Glutamatergic neuron (in vitro differentiated cells): ENCODE measurements around the gene RNASEH1. TPM values are rescaled to one million over a fixed set of nuclear protein-coding genes. Genes with fewer than 3 reads are reported as not detected.
"Not testable (repeated sequence)": the region's sequence is repeated elsewhere in the genome, so short reads cannot be mapped to it uniquely, and the experiment has no call there.

Experiments used
- DNase-seq: peaks from one replicate; pipeline ENCODE4 v3.0.0; 2022
- H3K27ac Mint-ChIP-seq: one replicate; pipeline ENCODE4 v1.8.0; 2020; ENCODE audit warnings: mild to moderate bottlenecking, mixed read lengths, inconsistent platforms; ENCODE audit not compliant: unreplicated experiment
- H3K27me3 Mint-ChIP-seq: one replicate; pipeline ENCODE4 v1.8.0; 2020; ENCODE audit warnings: mild to moderate bottlenecking, moderate library complexity, mixed read lengths, inconsistent platforms; ENCODE audit not compliant: unreplicated experiment
- H3K36me3 Mint-ChIP-seq: one replicate; pipeline ENCODE4 v1.8.0; 2020; ENCODE audit warnings: mild to moderate bottlenecking, mixed read lengths, inconsistent platforms; ENCODE audit not compliant: unreplicated experiment
- H3K4me1 Mint-ChIP-seq: one replicate; pipeline ENCODE4 v1.8.0; 2020; ENCODE audit warnings: mild to moderate bottlenecking, low read depth, mixed read lengths, inconsistent platforms; ENCODE audit not compliant: unreplicated experiment
- H3K4me3 Mint-ChIP-seq: one replicate; pipeline ENCODE4 v1.8.0; 2020; ENCODE audit warnings: mild to moderate bottlenecking, mixed read lengths, inconsistent platforms; ENCODE audit not compliant: unreplicated experiment
- H3K9me3 Mint-ChIP-seq: one replicate; pipeline ENCODE4 v1.8.0; 2020; ENCODE audit warnings: mild to moderate bottlenecking, moderate library complexity, mixed read lengths, inconsistent platforms; ENCODE audit not compliant: unreplicated experiment
- CTCF ChIP-seq: fragments of 200-600 bp; sonication (generic); IDR thresholded peaks from one replicate; pipeline ENCODE4 v1.5.0; 2021; ENCODE audit not compliant: partially characterized antibody, unreplicated experiment
- total RNA-seq: library from RNA; stranded (reverse); fragmentation: NEBNext Ultra II Directional; extraction: Animal tissue kit (Norgen Biotek cat#: 25700); gene quantifications from one replicate; pipeline ENCODE4 v1.2.1, GENCODE V29; 2021; ENCODE audit not compliant: unreplicated experiment

RNASEH1 gene
- total RNA-seq, 1 donor from 2014 or later = 34.6 TPM

DNA sequence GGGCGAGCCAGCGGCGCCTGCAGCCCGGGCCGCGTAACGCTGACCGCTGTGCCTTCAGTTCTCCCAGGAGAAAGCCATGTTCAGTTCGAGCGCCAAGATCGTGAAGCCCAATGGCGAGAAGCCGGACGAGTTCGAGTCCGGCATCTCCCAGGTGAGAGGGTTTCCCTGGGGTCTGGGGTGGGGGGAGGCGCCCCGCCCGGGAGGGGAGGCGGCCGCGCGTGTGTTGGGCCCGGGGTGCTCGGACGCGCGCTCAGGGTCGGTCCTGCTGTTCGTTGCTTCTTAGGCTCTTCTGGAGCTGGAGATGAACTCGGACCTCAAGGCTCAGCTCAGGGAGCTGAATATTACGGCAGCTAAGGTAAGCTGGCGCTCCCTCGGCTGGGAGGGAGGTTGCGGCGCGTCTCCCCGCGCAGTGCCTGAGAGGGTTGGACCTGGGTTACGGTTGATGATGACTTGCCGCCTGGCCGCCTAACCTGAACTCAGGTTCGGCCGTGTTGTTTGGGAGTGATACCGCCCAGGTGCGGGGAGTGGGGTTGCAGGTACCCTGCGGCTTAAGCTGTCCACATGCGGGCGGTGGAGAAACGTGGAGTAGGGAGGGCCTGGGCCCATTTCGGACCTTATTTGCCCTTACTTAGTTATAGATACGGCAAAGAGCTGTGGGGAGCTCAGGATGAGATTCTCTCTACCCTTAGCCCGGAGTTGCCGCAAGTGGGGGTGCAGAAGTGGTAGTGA, 17.6 kb upstream of the RNASEH1 start:
- peaks cover 25% of the 10 kb centered on the region for H3K4me1 Mint-ChIP-seq
- peaks cover 9% of the 10 kb centered on the region for H3K9me3 Mint-ChIP-seq
- TF ChIP-seq CTCF = no peak
- peak overlapping the region; percentile 94 for H3K4me3 Mint-ChIP-seq
- H3K27ac Mint-ChIP-seq = peak overlapping the region; percentile 89
- peaks cover 11% of the 10 kb centered on the region for H3K36me3 Mint-ChIP-seq
- DNase-seq = no peak
- H3K27me3 Mint-ChIP-seq = peaks cover 2% of the 10 kb centered on the region

GRCh38 chr2:3574155-3574554, 16.0 kb upstream of the RNASEH1 start:
- H3K27ac Mint-ChIP-seq = no peak overlapping the region

DNA sequence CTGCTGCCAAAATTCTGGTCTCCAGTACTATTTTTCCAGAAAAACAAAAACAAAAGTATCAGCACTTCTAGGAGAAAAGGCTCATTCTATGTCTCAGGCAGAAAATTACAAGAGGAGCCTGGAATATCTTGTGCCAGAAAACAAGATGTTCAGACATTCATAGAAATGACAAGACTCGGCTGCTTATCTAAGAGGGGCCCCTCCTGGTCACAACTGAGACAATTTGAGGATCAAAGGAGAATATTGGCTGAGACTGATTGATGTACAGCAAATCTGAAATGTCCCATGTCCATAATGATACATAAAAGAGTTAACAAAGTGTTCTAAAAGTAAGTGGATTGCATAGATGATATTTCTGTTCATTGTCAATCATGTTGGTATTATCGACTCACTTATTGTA, 14.5 kb upstream of the RNASEH1 start:
- peaks cover 2% of the 10 kb centered on the region for H3K27me3 Mint-ChIP-seq
- H3K4me3 Mint-ChIP-seq = no peak overlapping the region
- no peak for TF ChIP-seq CTCF
- peaks cover 11% of the 10 kb centered on the region for H3K9me3 Mint-ChIP-seq
- peaks cover 11% of the 10 kb centered on the region for H3K36me3 Mint-ChIP-seq
- peaks cover 26% of the 10 kb centered on the region for H3K4me1 Mint-ChIP-seq
- no peak for DNase-seq
- no peak overlapping the region for H3K27ac Mint-ChIP-seq

More at GRCh38 chr2:3574155-3574554, 16.0 kb upstream of the RNASEH1 start:
- Mint-ChIP-seq H3K4me3 (no peak overlapping the region), H3K27me3 (peaks cover 2% of the 10 kb centered on the region), H3K9me3 (peaks cover 11% of the 10 kb centered on the region), H3K36me3 (peaks cover 11% of the 10 kb centered on the region), H3K4me1 (peaks cover 31% of the 10 kb centered on the region)
- TF ChIP-seq CTCF = no peak
- no peak for DNase-seq

GRCh38 chr2:3571284-3571683, 13.2 kb upstream of the RNASEH1 start:
- peaks cover 2% of the 10 kb centered on the region for H3K27me3 Mint-ChIP-seq
- no peak for DNase-seq
- H3K4me3 Mint-ChIP-seq = no peak overlapping the region

GRCh38 chr2:3569656-3570055, 11.5 kb upstream of the RNASEH1 start:
- not testable (repeated sequence) for H3K4me3 Mint-ChIP-seq, H3K36me3 Mint-ChIP-seq, H3K27ac Mint-ChIP-seq, H3K27me3 Mint-ChIP-seq, DNase-seq, H3K9me3 Mint-ChIP-seq
- H3K4me1 Mint-ChIP-seq = peaks cover 19% of the 10 kb centered on the region

More at GRCh38 chr2:3571284-3571683, 13.2 kb upstream of the RNASEH1 start:
- H3K9me3 Mint-ChIP-seq = peaks cover 14% of the 10 kb centered on the region
- H3K27ac Mint-ChIP-seq = peak overlapping the region; percentile 43
- H3K4me1 Mint-ChIP-seq = peaks cover 24% of the 10 kb centered on the region
- peaks cover 7% of the 10 kb centered on the region for H3K36me3 Mint-ChIP-seq
- TF ChIP-seq CTCF = no peak
